Gastrocnemius medialis (tissue), 4 donors: ENCODE results near the gene TRMT10C.

Experiments
- POLR2A ChIP-seq, 2 donors: fragments of 450-650 bp; IDR thresholded peaks; one replicate each; pipeline ENCODE4 v1.6.1; 2017; ENCODE audit warnings: antibody characterized with exemption in 2 of 2, mild to moderate bottlenecking in 2 of 2, moderate library complexity in 2 of 2
- TF ChIP-seq, protein P1 (sequence below), 5 experiments: fragments of 450-650 bp in 3 of 5; fragments of 200-600 bp in 2 of 5; sonication (generic) in 2 of 5; IDR thresholded peaks in 4 of 5; conservative IDR thresholded peaks in 1 of 5; 1 replicate in 4 of 5; 2 replicates in 1 of 5; pipeline ENCODE4 v1.5.1; 2016 to 2019; ENCODE audit warnings: antibody characterized with exemption in 5 of 5, mild to moderate bottlenecking in 3 of 5, moderate library complexity in 3 of 5

DNA sequence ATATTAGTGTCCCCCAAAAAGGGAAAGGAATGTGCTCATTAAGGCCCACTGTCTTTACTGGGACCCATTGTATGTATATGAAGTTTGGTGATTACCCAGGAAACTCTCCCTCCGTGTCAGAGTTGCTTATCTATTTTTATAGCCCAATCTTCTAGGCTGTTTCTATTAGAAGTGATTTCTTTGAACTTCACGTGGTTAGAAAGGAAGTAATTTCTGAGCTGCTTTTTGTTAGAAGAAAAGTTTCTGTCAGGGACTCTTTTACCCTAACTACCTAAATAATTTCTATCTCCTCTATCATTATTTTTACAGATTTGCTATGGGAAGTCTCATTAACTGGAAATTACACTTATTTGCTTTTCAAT, 31.0 kb upstream of the TRMT10C start:
- TF ChIP-seq, protein P1, sequence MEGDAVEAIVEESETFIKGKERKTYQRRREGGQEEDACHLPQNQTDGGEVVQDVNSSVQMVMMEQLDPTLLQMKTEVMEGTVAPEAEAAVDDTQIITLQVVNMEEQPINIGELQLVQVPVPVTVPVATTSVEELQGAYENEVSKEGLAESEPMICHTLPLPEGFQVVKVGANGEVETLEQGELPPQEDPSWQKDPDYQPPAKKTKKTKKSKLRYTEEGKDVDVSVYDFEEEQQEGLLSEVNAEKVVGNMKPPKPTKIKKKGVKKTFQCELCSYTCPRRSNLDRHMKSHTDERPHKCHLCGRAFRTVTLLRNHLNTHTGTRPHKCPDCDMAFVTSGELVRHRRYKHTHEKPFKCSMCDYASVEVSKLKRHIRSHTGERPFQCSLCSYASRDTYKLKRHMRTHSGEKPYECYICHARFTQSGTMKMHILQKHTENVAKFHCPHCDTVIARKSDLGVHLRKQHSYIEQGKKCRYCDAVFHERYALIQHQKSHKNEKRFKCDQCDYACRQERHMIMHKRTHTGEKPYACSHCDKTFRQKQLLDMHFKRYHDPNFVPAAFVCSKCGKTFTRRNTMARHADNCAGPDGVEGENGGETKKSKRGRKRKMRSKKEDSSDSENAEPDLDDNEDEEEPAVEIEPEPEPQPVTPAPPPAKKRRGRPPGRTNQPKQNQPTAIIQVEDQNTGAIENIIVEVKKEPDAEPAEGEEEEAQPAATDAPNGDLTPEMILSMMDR (IDR thresholded peaks at IDR 0.05 in 4 of 5, conservative IDR thresholded peaks at IDR 0.05 in 1 of 5): no peak
- TF ChIP-seq POLR2A (IDR thresholded peaks at IDR 0.05): no peak
